Trophoblast cell (in vitro differentiated cells and primary cell): Measurements from ENCODE around the gene CACNA2D3.

Source experiments
- DNase-seq, 2 donors: peaks; one replicate each; pipeline ENCODE4 v3.0.0-alpha.2; 2016
- H2AFZ ChIP-seq: 2 replicates; pipeline ENCODE4 v1.6.1; 2013; ENCODE audit warnings: low read length, moderate library complexity, mild to moderate bottlenecking; ENCODE audit not compliant: insufficient read depth, poor library complexity
- H2AK5ac ChIP-seq: 2 replicates; pipeline ENCODE4 v1.6.1; 2013; ENCODE audit warnings: mild to moderate bottlenecking, low read length
- H2BK120ac ChIP-seq: 2 replicates; pipeline ENCODE4 v1.6.1; 2013; ENCODE audit warnings: low read length, mild to moderate bottlenecking, moderate library complexity; ENCODE audit not compliant: insufficient read depth, poor library complexity
- H2BK12ac ChIP-seq: 2 replicates; pipeline ENCODE4 v1.6.1; 2013; ENCODE audit warnings: mild to moderate bottlenecking, low read length, moderate library complexity
- H2BK5ac ChIP-seq: 2 replicates; pipeline ENCODE4 v1.6.1; 2013; ENCODE audit warnings: low read length, low read depth, moderate library complexity, mild to moderate bottlenecking; ENCODE audit not compliant: poor library complexity
- H3K14ac ChIP-seq: 2 replicates; pipeline ENCODE4 v1.6.1; 2013; ENCODE audit warnings: mild to moderate bottlenecking, low read length
- H3K18ac ChIP-seq: 2 replicates; pipeline ENCODE4 v1.6.1; 2013; ENCODE audit warnings: mild to moderate bottlenecking, low read length
- H3K23ac ChIP-seq: 2 replicates; pipeline ENCODE4 v1.6.1; 2013; ENCODE audit warnings: low read length
- H3K27ac ChIP-seq: 2 replicates; pipeline ENCODE4 v1.5.1; 2013; ENCODE audit warnings: low read depth, mild to moderate bottlenecking, inconsistent platforms, low read length, moderate library complexity
- H3K27me3 ChIP-seq: 2 replicates; pipeline ENCODE4 v1.6.1; 2013; ENCODE audit warnings: inconsistent platforms, mild to moderate bottlenecking, low read length, moderate library complexity; ENCODE audit not compliant: insufficient read depth
- H3K36me3 ChIP-seq, 2 experiments: 1 replicate in 1 of 2; 2 replicates in 1 of 2; pipeline ENCODE4 v1.6.1; 2013; ENCODE audit warnings: low read length in 2 of 2, mild to moderate bottlenecking in 2 of 2, moderate library complexity in 1 of 2; ENCODE audit not compliant: insufficient read depth in 2 of 2, control insufficient read depth in 1 of 2
- H3K4ac ChIP-seq: 2 replicates; pipeline ENCODE4 v1.6.1; 2013; ENCODE audit warnings: low read depth, mild to moderate bottlenecking, low read length, moderate library complexity
- H3K4me1 ChIP-seq, 2 experiments: 1 replicate in 1 of 2; 2 replicates in 1 of 2; pipeline ENCODE4 v1.6.1; 2013; ENCODE audit warnings: low read length in 2 of 2, mild to moderate bottlenecking in 2 of 2, moderate library complexity in 1 of 2; ENCODE audit not compliant: insufficient read depth in 2 of 2, control insufficient read depth in 1 of 2
- H3K4me2 ChIP-seq: 2 replicates; pipeline ENCODE4 v1.6.1; 2013; ENCODE audit warnings: inconsistent platforms, mild to moderate bottlenecking, low read length, moderate library complexity
- H3K4me3 ChIP-seq: 2 replicates; pipeline ENCODE4 v1.5.1; 2013; ENCODE audit warnings: mild to moderate bottlenecking, low read depth, low read length, inconsistent platforms
- H3K79me1 ChIP-seq: one replicate; pipeline ENCODE4 v1.6.1; 2013; ENCODE audit warnings: low read length
- H3K79me2 ChIP-seq: 2 replicates; pipeline ENCODE4 v1.6.1; 2013; ENCODE audit warnings: low read length, mild to moderate bottlenecking; ENCODE audit not compliant: control insufficient read depth, insufficient read depth, poor library complexity
- H3K9ac ChIP-seq: 2 replicates; pipeline ENCODE4 v1.6.1; 2013; ENCODE audit warnings: mild to moderate bottlenecking, low read length
- H3K9me3 ChIP-seq: 2 replicates; pipeline ENCODE4 v1.6.1; 2013; ENCODE audit warnings: low read depth, mild to moderate bottlenecking, control low read depth, inconsistent platforms, low read length; ENCODE audit not compliant: insufficient read depth
- H4K12ac ChIP-seq: 2 replicates; pipeline ENCODE4 v1.6.1; 2013; ENCODE audit warnings: low read depth, mild to moderate bottlenecking, low read length, moderate library complexity
- H4K8ac ChIP-seq: 2 replicates; pipeline ENCODE4 v1.6.1; 2013; ENCODE audit warnings: low read depth, mild to moderate bottlenecking, low read length, moderate library complexity
- H4K91ac ChIP-seq: one replicate; pipeline ENCODE4 v1.6.1; 2013; ENCODE audit warnings: low read depth, mild to moderate bottlenecking, low read length, moderate library complexity
- WGBS: extraction: QIAGEN DNeasy Blood & Tissue Kit; methylation state at CpG from one replicate; pipeline ENCODE4 v1.1.7; 2013; ENCODE audit warnings: missing lambda C conversion rate; ENCODE audit not compliant: insufficient read length, insufficient coverage; ENCODE audit errors: extremely low coverage; 5-methylcytosine and 5-hydroxymethylcytosine counted together

The CACNA2D3 gene

GRCh38 chr3:54843352-54843751 is 721.0 kb downstream of the CACNA2D3 start:
- Histone ChIP-seq H3K4me3 (no peak overlapping the region), H3K27ac (no peak overlapping the region), H3K9me3 (peaks cover 1% of the 10 kb centered on the region), H4K12ac (no peak overlapping the region), H3K4me1 (no peaks in the 10 kb centered on the region), H2AFZ (no peak overlapping the region), H3K79me2 (no peaks in the 10 kb centered on the region), H3K4me2 (no peak overlapping the region), H4K8ac (no peak overlapping the region), H3K9ac (no peak overlapping the region), H3K14ac (no peak overlapping the region), H2AK5ac (no peak overlapping the region), H3K27me3 (no peaks in the 10 kb centered on the region), H4K91ac (no peak overlapping the region), H2BK12ac (no peak overlapping the region), H3K36me3 (no peaks in the 10 kb centered on the region), H2BK5ac (no peak overlapping the region), H3K4ac (no peak overlapping the region), H2BK120ac (no peak overlapping the region), H3K79me1 (no peaks in the 10 kb centered on the region), H3K23ac (no peak overlapping the region), H3K18ac (no peak overlapping the region)
- DNase-seq = no peak
- no CpG with 5 or more reads among the region's 2 CpGs for WGBS

GRCh38 chr3:54844211-54844610 is 721.9 kb downstream of the CACNA2D3 start:
- Histone ChIP-seq H3K9ac (no peak overlapping the region), H4K12ac (no peak overlapping the region)

GRCh38 chr3:54845011-54845410 is 722.7 kb downstream of the CACNA2D3 start:
- Histone ChIP-seq H3K14ac (no peak overlapping the region), H2AK5ac (no peak overlapping the region), H3K79me1 (no peaks in the 10 kb centered on the region), H3K9ac (no peak overlapping the region), H3K27me3 (no peaks in the 10 kb centered on the region), H3K4ac (no peak overlapping the region), H3K4me3 (no peak overlapping the region), H3K23ac (no peak overlapping the region), H3K27ac (no peak overlapping the region), H2AFZ (no peak overlapping the region), H3K9me3 (peaks cover 1% of the 10 kb centered on the region), H2BK5ac (no peak overlapping the region), H2BK12ac (no peak overlapping the region), H3K18ac (no peak overlapping the region), H2BK120ac (no peak overlapping the region), H3K4me2 (no peak overlapping the region), H3K36me3 (no peaks in the 10 kb centered on the region), H4K8ac (no peak overlapping the region), H4K12ac (no peak overlapping the region), H3K4me1 (no peaks in the 10 kb centered on the region), H4K91ac (no peak overlapping the region), H3K79me2 (no peaks in the 10 kb centered on the region)
- no CpG with 5 or more reads among the region's 4 CpGs for WGBS
- DNase-seq = no peak

More at GRCh38 chr3:54844211-54844610, 721.9 kb downstream of the CACNA2D3 start:
- H3K4me1 ChIP-seq = no peaks in the 10 kb centered on the region
- H3K79me2 ChIP-seq = no peaks in the 10 kb centered on the region
- no peak overlapping the region for H3K27ac ChIP-seq
- no peak for DNase-seq
- no peak overlapping the region for H3K4me2 ChIP-seq
- no peak overlapping the region for H4K91ac ChIP-seq
- H2BK12ac ChIP-seq = no peak overlapping the region
- H3K23ac ChIP-seq = no peak overlapping the region
- no peak overlapping the region for H3K4ac ChIP-seq
- H2AFZ ChIP-seq = no peak overlapping the region
- H3K4me3 ChIP-seq = no peak overlapping the region
- H3K14ac ChIP-seq = no peak overlapping the region
- H3K79me1 ChIP-seq = no peaks in the 10 kb centered on the region
- peaks cover 1% of the 10 kb centered on the region for H3K9me3 ChIP-seq
- H3K18ac ChIP-seq = no peak overlapping the region
- no peaks in the 10 kb centered on the region for H3K36me3 ChIP-seq
- H4K8ac ChIP-seq = no peak overlapping the region
- no CpG with 5 or more reads among the region's 5 CpGs for WGBS
- H2BK5ac ChIP-seq = no peak overlapping the region
- no peaks in the 10 kb centered on the region for H3K27me3 ChIP-seq
- no peak overlapping the region for H2BK120ac ChIP-seq
- H2AK5ac ChIP-seq = no peak overlapping the region

GRCh38 chr3:54845551-54845950 is 723.2 kb downstream of the CACNA2D3 start:
- Histone ChIP-seq H3K9me3 (peaks cover 1% of the 10 kb centered on the region), H3K4me1 (no peaks in the 10 kb centered on the region), H3K23ac (no peak overlapping the region), H3K9ac (no peak overlapping the region), H3K14ac (no peak overlapping the region), H3K79me2 (no peaks in the 10 kb centered on the region), H2BK12ac (no peak overlapping the region), H3K27ac (no peak overlapping the region), H4K8ac (no peak overlapping the region), H4K91ac (no peak overlapping the region), H3K18ac (no peak overlapping the region), H2AFZ (no peak overlapping the region), H4K12ac (no peak overlapping the region), H2AK5ac (no peak overlapping the region), H3K4me2 (no peak overlapping the region), H3K4me3 (no peak overlapping the region), H3K79me1 (no peaks in the 10 kb centered on the region), H3K4ac (no peak overlapping the region), H2BK5ac (no peak overlapping the region), H3K27me3 (no peaks in the 10 kb centered on the region), H2BK120ac (no peak overlapping the region), H3K36me3 (no peaks in the 10 kb centered on the region)
- no peak for DNase-seq
- no CpG with 5 or more reads among the region's 5 CpGs for WGBS
